H9 (cell line): ENCODE data around the gene DCBLD1. TPM values are rescaled to one million over a fixed set of nuclear protein-coding genes. Genes with fewer than 3 reads are reported as not detected.

Experiments used
- DNase-seq: peaks from one replicate; pipeline ENCODE4 v3.0.0-alpha.2; 2017
- H2AFZ ChIP-seq: one replicate; pipeline ENCODE4 v1.6.1; 2013; ENCODE audit warnings: mild to moderate bottlenecking, low read length, control low read depth, moderate library complexity
- H2AK5ac ChIP-seq: 2 replicates; pipeline ENCODE4 v1.6.1; 2013; ENCODE audit warnings: low read length, control low read depth, mixed read lengths; ENCODE audit not compliant: insufficient read length
- H2BK120ac ChIP-seq: one replicate; pipeline ENCODE4 v1.6.1; 2013; ENCODE audit warnings: low read depth, mild to moderate bottlenecking, low read length, control low read depth, inconsistent platforms; ENCODE audit not compliant: poor library complexity, severe bottlenecking
- H2BK12ac ChIP-seq: 2 replicates; pipeline ENCODE4 v1.6.1; 2013; ENCODE audit warnings: low read length, control low read depth, mixed read lengths, low read depth; ENCODE audit not compliant: insufficient read length
- H2BK15ac ChIP-seq: 2 replicates; pipeline ENCODE4 v1.6.1; 2013; ENCODE audit warnings: low read depth, low read length, control low read depth
- H2BK20ac ChIP-seq: one replicate; pipeline ENCODE4 v1.6.1; 2013; ENCODE audit warnings: low read depth, mild to moderate bottlenecking, low read length, control low read depth, inconsistent platforms; ENCODE audit not compliant: poor library complexity, severe bottlenecking
- H2BK5ac ChIP-seq: 2 replicates; pipeline ENCODE4 v1.6.1; 2013; ENCODE audit warnings: low read length, control low read depth, mixed read lengths; ENCODE audit not compliant: insufficient read length
- H3K14ac ChIP-seq: 2 replicates; pipeline ENCODE4 v1.6.1; 2013; ENCODE audit warnings: low read length, control low read depth; ENCODE audit not compliant: insufficient read depth
- H3K18ac ChIP-seq: 2 replicates; pipeline ENCODE4 v1.6.1; 2013; ENCODE audit warnings: low read depth, mild to moderate bottlenecking, mixed read lengths, low read length, control low read depth; ENCODE audit not compliant: insufficient read length
- H3K23ac ChIP-seq: 2 replicates; pipeline ENCODE4 v1.6.1; 2013; ENCODE audit warnings: low read length, control low read depth, mixed read lengths, low read depth; ENCODE audit not compliant: insufficient read length
- H3K23me2 ChIP-seq: 2 replicates; pipeline ENCODE4 v1.6.1; 2013; ENCODE audit warnings: low read depth, mild to moderate bottlenecking, mixed read lengths, low read length, control low read depth; ENCODE audit not compliant: insufficient read length, poor library complexity, severe bottlenecking
- H3K27ac ChIP-seq: 2 replicates; pipeline ENCODE4 v1.5.1; 2013; ENCODE audit warnings: low read length, control low read depth, mixed read lengths, low read depth; ENCODE audit not compliant: insufficient read length
- H3K27me3 ChIP-seq: 2 replicates; pipeline ENCODE4 v1.6.1; 2013; ENCODE audit warnings: low read length, control low read depth, inconsistent platforms; ENCODE audit not compliant: insufficient read depth
- H3K4ac ChIP-seq: 2 replicates; pipeline ENCODE4 v1.6.1; 2013; ENCODE audit warnings: low read depth, mild to moderate bottlenecking, control low read depth, inconsistent platforms, low read length, moderate library complexity
- H3K4me1 ChIP-seq: 2 replicates; pipeline ENCODE4 v1.6.1; 2013; ENCODE audit warnings: low read length, control low read depth, inconsistent platforms; ENCODE audit not compliant: insufficient read depth
- H3K4me2 ChIP-seq: 2 replicates; pipeline ENCODE4 v1.6.1; 2013; ENCODE audit warnings: low read length, control low read depth, mixed read lengths; ENCODE audit not compliant: insufficient read length, insufficient read depth
- H3K56ac ChIP-seq: 2 replicates; pipeline ENCODE4 v1.6.1; 2013; ENCODE audit warnings: low read depth, mild to moderate bottlenecking, mixed read lengths, low read length, control low read depth; ENCODE audit not compliant: insufficient read length
- H3K79me1 ChIP-seq: 2 replicates; pipeline ENCODE4 v1.6.1; 2013; ENCODE audit warnings: low read depth, mild to moderate bottlenecking, moderate library complexity, low read length, control low read depth, inconsistent platforms; ENCODE audit not compliant: insufficient read depth, poor library complexity, severe bottlenecking
- H3K79me2 ChIP-seq: 2 replicates; pipeline ENCODE4 v1.6.1; 2013; ENCODE audit warnings: low read length, control low read depth, inconsistent platforms; ENCODE audit not compliant: insufficient read depth
- H3K9ac ChIP-seq: 2 replicates; pipeline ENCODE4 v1.6.1; 2013; ENCODE audit warnings: low read length, control low read depth, mixed read lengths; ENCODE audit not compliant: insufficient read length; ENCODE audit errors: extremely low read depth
- H3K9me3 ChIP-seq: one replicate; pipeline ENCODE4 v1.6.1; 2013; ENCODE audit warnings: low read depth, low read length, inconsistent platforms; ENCODE audit not compliant: control insufficient read depth
- H3T11ph ChIP-seq: one replicate; pipeline ENCODE4 v1.6.1; 2013; ENCODE audit warnings: mild to moderate bottlenecking, low read length, control low read depth, inconsistent platforms
- H4K20me1 ChIP-seq: one replicate; pipeline ENCODE4 v1.6.1; 2013; ENCODE audit not compliant: control insufficient read depth, insufficient read length, insufficient read depth
- H4K5ac ChIP-seq: 2 replicates; pipeline ENCODE4 v1.6.1; 2013; ENCODE audit warnings: low read depth, mild to moderate bottlenecking, mixed read lengths, low read length, control low read depth; ENCODE audit not compliant: insufficient read length
- H4K8ac ChIP-seq: replicated peaks from 2 replicates; pipeline ENCODE4 v1.6.1; 2013; ENCODE audit warnings: low read length, control low read depth, mixed read lengths, low read depth; ENCODE audit not compliant: insufficient read length
- H4K91ac ChIP-seq: 2 replicates; pipeline ENCODE4 v1.6.1; 2013; ENCODE audit warnings: low read depth, mild to moderate bottlenecking, moderate library complexity, mixed read lengths, low read length, control low read depth; ENCODE audit not compliant: insufficient read length
- H3K27ac Mint-ChIP-seq, 3 experiments: 2 replicates in 2 of 3; 3 replicates in 1 of 3; pipeline ENCODE4 v1.8.0; 2020 to 2021; ENCODE audit warnings: mixed read lengths in 3 of 3, mild to moderate bottlenecking in 1 of 3, moderate library complexity in 1 of 3
- H3K27me3 Mint-ChIP-seq: 2 replicates; pipeline ENCODE4 v1.8.0; 2021; ENCODE audit warnings: low read depth, mild to moderate bottlenecking, moderate library complexity, mixed read lengths
- H3K36me3 Mint-ChIP-seq, 3 experiments: 2 replicates in 2 of 3; 3 replicates in 1 of 3; pipeline ENCODE4 v1.8.0; 2020 to 2021; ENCODE audit warnings: low read depth in 3 of 3, mixed read lengths in 3 of 3; ENCODE audit not compliant: insufficient read depth in 1 of 3
- H3K4me1 Mint-ChIP-seq, 2 experiments: 2 replicates each; pipeline ENCODE4 v1.8.0; 2020; ENCODE audit warnings: mixed read lengths in 2 of 2
- H3K4me3 Mint-ChIP-seq, 2 experiments: 2 replicates in 1 of 2; 3 replicates in 1 of 2; pipeline ENCODE4 v1.8.0; 2020 to 2021; ENCODE audit warnings: mild to moderate bottlenecking in 2 of 2, mixed read lengths in 2 of 2, moderate library complexity in 1 of 2
- H3K9me3 Mint-ChIP-seq, 2 experiments: 2 replicates in 1 of 2; 3 replicates in 1 of 2; pipeline ENCODE4 v1.8.0; 2020; ENCODE audit warnings: mild to moderate bottlenecking in 2 of 2, mixed read lengths in 2 of 2, moderate library complexity in 1 of 2
- CTCF ChIP-seq: fragments of 200-600 bp; sonication (generic); conservative IDR thresholded peaks from 3 replicates; pipeline ENCODE4 v1.8.0; 2021; ENCODE audit warnings: antibody characterized with exemption, mild to moderate bottlenecking
- WGBS: extraction: QIAGEN DNeasy Blood & Tissue Kit; methylation state at CpG from one replicate; pipeline ENCODE4 v1.1.7; 2013; ENCODE audit warnings: missing lambda C conversion rate, low lambda C conversion rate, mixed read lengths; ENCODE audit not compliant: insufficient read length; ENCODE audit errors: extremely low coverage; 5-methylcytosine and 5-hydroxymethylcytosine counted together
- total RNA-seq: library from RNA; stranded (reverse); gene quantifications from 2 replicates; pipeline ENCODE4 v1.2.1, GENCODE V29; 2021

The DCBLD1 gene
- total RNA-seq, 1 experiment from 2014 or later, result 10.1 TPM

GRCh38 chr6:117506907-117507306 lies 24.4 kb downstream of the DCBLD1 start:
- H3K27me3 Mint-ChIP-seq, result no peaks in the 10 kb centered on the region
- Histone ChIP-seq H3K23me2 (no peaks in the 10 kb centered on the region), H3K18ac (no peak overlapping the region), H3K4ac (no peak overlapping the region), H3K4me2 (no peak overlapping the region), H2BK5ac (no peak overlapping the region), H3K79me1 (no peaks in the 10 kb centered on the region), H3K27ac (no peak overlapping the region), H2AFZ (no peak overlapping the region), H4K91ac (no peak overlapping the region), H2BK15ac (no peak overlapping the region), H2BK12ac (no peak overlapping the region), H3K27me3 (no peaks in the 10 kb centered on the region), H2BK20ac (no peak overlapping the region), H3K14ac (no peak overlapping the region), H3T11ph (no peak overlapping the region), H4K5ac (no peak overlapping the region), H3K23ac (no peak overlapping the region), H2AK5ac (no peak overlapping the region), H3K9me3 (no peaks in the 10 kb centered on the region), H3K4me1 (no peaks in the 10 kb centered on the region), H3K56ac (no peak overlapping the region), H4K8ac (no peak overlapping the region), H4K20me1 (no peaks in the 10 kb centered on the region), H3K9ac (no peak overlapping the region), H2BK120ac (no peak overlapping the region), H3K79me2 (no peaks in the 10 kb centered on the region)
- no peak for DNase-seq
- no peak for TF ChIP-seq CTCF
- no CpG with 5 or more reads among the region's 2 CpGs for WGBS
- no peak overlapping the region for H3K4me3 Mint-ChIP-seq
- H3K27ac Mint-ChIP-seq, result no peak overlapping the region
- H3K36me3 Mint-ChIP-seq, result no peaks in the 10 kb centered on the region
- H3K4me1 Mint-ChIP-seq, result no peaks in the 10 kb centered on the region
- no peaks in the 10 kb centered on the region for H3K9me3 Mint-ChIP-seq
